C4-2B (cell line): Measurements from ENCODE around the gene LGALS9B.
"Not testable (repeated sequence)": the region's sequence is repeated elsewhere in the genome, so short reads cannot be mapped to it uniquely, and the experiment has no call there.

ENCODE experiments used
- ZFX ChIP-seq: fragments of 450-650 bp; IDR thresholded peaks from 2 replicates; pipeline ENCODE4 v1.6.1; 2017
- TF ChIP-seq, protein P1 (sequence below): fragments of 450-650 bp; conservative IDR thresholded peaks from 2 replicates; pipeline ENCODE4 v1.5.1; 2017; ENCODE audit warnings: mild to moderate bottlenecking

DNA sequence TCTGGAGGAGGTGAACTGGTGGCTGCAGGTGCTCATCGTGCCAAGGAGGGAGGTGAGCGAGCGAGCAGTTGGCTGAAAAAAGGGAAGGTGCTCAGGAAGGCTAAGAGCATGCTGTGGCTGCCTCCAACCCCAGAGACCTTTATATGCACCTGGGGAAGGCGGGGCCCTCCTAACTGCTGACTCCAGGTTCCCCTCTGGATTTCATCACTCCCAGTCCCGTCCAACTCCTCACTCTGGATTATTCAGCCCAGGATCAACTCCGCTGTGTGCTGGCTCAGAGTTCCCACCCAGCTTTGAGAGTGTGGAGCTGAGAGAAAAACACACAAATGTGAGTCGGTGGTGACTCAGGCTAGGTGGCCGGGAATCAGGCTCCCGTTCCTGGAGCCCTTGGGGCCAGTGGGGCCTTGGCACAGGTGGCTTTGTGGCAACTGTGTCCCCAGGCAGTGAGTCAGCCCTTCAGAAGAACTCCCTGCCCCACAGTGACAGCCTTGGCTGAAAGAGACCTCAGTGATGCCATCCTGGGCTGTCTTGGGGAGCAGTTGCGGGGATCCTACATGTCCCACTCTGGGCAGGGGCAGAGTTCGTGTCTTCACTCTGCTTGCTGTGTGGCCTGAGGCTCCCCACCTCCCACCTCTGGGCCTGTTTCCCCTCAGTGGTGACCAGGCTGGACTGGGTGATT lies 37.2 kb upstream of the LGALS9B start:
- TF ChIP-seq, protein P1, sequence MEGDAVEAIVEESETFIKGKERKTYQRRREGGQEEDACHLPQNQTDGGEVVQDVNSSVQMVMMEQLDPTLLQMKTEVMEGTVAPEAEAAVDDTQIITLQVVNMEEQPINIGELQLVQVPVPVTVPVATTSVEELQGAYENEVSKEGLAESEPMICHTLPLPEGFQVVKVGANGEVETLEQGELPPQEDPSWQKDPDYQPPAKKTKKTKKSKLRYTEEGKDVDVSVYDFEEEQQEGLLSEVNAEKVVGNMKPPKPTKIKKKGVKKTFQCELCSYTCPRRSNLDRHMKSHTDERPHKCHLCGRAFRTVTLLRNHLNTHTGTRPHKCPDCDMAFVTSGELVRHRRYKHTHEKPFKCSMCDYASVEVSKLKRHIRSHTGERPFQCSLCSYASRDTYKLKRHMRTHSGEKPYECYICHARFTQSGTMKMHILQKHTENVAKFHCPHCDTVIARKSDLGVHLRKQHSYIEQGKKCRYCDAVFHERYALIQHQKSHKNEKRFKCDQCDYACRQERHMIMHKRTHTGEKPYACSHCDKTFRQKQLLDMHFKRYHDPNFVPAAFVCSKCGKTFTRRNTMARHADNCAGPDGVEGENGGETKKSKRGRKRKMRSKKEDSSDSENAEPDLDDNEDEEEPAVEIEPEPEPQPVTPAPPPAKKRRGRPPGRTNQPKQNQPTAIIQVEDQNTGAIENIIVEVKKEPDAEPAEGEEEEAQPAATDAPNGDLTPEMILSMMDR, result not testable (repeated sequence)
- TF ChIP-seq ZFX, result not testable (repeated sequence)
